Skin epidermis (tissue), 12 donors: ENCODE results near the gene ZNF587.
"Not testable (repeated sequence)": the region's sequence is repeated elsewhere in the genome, so short reads cannot be mapped to it uniquely, and the experiment has no call there.

Experiments used
- H3K27ac ChIP-seq, 21 experiments: fragments of 200-600 bp; sonication (generic) in 11 of 21; one replicate each; pipeline ENCODE4 v1.5.0; 2020; ENCODE audit warnings: mild to moderate bottlenecking in 3 of 21, inconsistent platforms in 2 of 21, moderate library complexity in 2 of 21
- H3K4me3 ChIP-seq, 7 experiments: fragments of 200-600 bp; sonication (generic) in 2 of 7; one replicate each; pipeline ENCODE4 v1.5.0; 2020; ENCODE audit warnings: inconsistent platforms in 2 of 7, mild to moderate bottlenecking in 2 of 7, moderate library complexity in 1 of 7

Gene ZNF587

DNA sequence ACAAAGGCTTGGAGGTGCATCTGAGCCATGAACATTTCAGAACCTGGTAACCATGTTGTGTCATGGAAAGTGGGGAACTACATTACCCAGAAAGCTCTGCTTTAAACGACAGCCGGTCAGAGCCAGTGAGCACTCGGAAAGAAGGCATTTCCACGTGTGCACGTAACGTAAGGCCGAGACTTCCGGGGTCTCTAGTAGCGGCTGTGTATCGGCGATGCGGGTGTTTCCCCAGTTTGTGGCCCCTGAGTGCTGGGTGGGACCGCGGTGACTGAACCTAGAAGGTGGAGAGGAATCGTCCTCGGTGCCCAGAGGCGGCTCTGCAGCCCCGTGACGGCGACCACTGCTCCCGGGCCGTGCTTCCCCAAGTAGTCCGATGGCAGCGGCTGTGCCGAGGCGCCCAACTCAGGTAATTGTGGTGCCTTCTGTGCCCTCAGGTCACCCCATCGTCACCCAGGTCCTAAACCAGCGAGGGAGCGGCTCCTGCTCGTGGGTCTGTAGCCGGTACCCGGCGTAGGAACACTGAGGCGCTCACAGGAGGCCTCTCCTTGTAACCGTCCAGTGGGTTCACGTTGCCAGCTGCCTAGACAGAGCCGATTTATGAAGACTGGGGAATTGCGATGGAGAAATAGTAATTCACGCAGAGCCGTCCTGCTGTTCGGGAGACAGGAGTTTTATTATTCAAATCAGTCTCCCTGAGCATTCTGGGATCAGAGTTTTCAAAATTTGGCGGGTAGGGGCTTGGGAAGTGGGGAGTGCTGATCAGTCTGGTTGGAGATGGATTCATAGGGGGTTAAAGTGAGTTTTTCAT lies at the start of gene ZNF587:
TSS of gene ZNF587 (plus strand) at position 194 of the 808 bp plus-strand sequence. CDS start at position 374, 180 bp downstream.
- Histone ChIP-seq H3K4me3 (peak within 1 kb of the TSS; percentile 63 to 79 (median 74)), H3K27ac (peak within 1 kb of the TSS in 20 of 21 experiments; percentile 59 to 93 (median 84))

DNA sequence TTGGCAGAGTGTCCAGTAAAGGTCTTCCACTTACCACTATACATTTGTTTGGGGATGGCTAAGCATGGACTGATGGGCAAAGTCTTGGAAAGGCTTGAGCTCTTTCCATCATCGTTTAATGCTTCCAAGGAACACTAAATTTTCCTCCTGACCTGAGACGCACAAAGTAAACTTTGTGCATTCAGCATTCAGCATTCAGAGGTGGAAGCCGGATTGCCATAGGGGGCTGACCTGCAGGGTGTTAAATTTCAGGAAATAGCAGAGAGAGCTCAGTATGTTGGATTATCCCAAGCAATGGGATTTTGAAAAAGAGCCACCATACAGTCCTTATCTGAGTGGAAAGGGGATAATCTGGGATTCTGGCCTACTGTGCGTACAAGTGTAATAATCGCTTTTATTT lies 49.0 kb upstream of the ZNF587 start:
- peak overlapping the region in 1 of 21 experiments; percentile 11 for H3K27ac ChIP-seq
- no peak overlapping the region for H3K4me3 ChIP-seq

DNA sequence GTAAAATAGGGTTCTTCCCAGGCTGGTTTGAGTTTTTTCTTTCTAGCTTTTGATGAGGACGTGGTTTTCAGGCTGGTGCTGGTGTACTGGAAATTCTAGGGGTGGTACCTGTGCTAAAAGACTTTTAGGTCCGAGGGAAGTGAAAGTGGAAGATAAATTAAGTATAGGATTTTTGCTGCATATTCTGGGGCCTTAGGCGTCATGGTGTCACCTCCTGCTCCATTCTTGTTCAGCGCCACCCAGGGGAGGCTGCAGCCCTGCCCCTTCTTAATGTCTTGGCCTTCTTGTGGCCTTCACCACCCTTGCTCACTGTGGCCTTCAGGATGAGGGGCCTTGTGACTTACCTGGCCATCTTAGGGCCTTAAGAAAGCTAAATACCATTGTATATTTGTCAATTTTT lies 47.4 kb upstream of the ZNF587 start:
- peak overlapping the region in 9 of 21 experiments; percentile 7 to 82 (median 29) for H3K27ac ChIP-seq
- no peak overlapping the region for H3K4me3 ChIP-seq

DNA sequence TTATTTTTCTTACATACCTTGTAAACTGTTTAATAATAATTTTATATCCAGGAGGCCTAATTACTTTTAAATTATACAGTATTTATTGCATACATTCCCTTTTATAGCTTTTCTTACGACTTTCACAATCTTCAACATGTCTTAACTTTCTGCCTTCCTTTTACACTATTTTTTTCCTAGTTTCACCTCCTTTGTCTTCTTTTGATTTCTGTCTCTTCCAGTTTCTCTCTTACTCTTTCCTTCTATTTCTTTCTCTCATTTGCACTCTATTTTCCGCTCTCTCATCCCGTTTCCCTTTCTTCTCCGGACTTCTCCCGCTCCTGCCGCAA lies 46.4 kb upstream of the ZNF587 start:
- peak overlapping the region in 20 of 21 experiments; percentile 34 to 96 (median 80) for H3K27ac ChIP-seq

GRCh38 chr19:57803594-57804325 lies 45.9 kb upstream of the ZNF587 start:
- Histone ChIP-seq H3K27ac (peak overlapping the region in 20 of 21 experiments; percentile 34 to 96 (median 80)), H3K4me3 (peak overlapping the region; percentile 26 to 48 (median 36))

More for the DNA sequence above, 46.4 kb upstream of the ZNF587 start:
- H3K4me3 ChIP-seq = peak overlapping the region; percentile 26 to 48 (median 36)

DNA sequence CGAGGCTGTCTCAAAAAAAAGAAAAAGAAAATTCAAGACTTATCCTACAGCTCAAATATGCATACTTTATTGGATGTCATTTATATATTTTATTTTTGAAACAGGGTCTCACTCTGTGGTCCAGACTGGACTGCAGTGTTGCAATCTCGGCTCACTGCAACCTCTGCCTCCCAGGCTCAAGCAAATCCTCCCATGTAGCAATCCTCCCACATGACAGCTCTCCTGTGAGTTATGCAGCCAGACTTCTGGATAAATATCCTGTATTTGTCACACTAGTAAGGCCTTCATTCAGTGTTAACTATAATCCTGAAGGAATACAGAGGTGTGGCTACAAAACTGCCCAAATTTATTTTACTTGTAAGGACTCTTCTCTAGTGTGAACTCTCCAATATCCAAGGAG lies 42.1 kb upstream of the ZNF587 start:
- H3K4me3 ChIP-seq = no peak overlapping the region
- H3K27ac ChIP-seq = no peak overlapping the region

DNA sequence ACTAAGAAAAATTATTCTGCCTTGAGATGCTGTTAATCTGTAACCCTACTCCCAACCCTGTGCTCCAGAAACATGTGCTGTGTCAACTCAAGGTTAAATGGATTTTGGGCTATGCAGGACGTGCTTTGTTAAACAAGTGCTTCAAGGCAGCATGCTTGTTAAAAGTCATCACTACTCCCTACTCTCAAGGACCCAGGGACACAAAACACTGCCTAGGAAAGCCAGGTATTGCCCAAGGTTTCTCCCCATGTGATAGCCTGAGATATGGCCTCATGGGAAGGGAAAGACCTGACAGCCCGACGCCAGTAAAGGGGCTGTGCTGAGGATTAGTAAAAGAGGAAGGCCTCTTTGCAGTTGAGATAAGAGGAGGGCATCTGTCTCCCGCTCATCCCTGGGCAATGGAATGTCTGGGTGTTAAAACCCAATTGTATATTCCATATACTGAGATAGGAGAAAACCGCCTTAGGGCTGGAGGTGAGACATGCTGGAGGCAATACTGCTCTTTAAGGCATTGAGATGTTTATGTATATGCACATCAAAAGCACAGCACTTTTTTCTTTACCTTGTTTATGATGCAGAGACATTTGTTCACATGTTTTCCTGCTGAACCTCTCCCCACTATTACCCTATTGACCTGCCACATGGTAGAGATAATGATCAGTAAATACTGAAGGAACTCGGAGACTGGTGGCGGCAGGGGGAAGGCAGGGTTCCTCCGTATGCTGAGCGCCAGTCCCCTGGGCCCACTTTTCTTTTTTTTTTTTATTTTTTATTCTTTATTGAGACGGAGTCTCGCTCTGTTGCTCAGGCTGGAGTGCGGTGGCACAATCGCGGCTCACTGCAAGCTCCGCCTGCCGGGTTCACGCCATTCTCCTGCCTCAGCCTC lies 39.0 kb upstream of the ZNF587 start:
- not testable (repeated sequence) for H3K4me3 ChIP-seq, H3K27ac ChIP-seq

DNA sequence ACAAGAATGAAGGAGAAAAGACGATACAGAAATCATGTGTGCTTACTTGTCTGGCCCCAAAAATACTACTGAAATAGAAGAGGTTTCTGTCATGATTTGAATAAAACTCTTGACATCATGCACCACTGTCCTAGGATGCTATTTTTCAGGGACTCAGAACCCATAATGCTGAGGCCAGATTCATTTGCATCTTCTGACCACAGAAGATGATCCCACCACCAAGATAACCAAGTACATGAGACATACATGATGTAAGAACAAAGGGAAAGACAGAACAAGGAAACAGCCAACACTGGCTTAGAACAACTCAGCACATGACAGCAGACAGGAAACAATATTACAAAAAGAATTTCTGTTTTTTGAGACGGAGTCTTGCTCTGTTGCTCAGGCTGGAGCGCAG lies 37.4 kb upstream of the ZNF587 start:
- Histone ChIP-seq H3K4me3 (no peak overlapping the region), H3K27ac (no peak overlapping the region)

- Histone ChIP-seq H3K4me3 (peak overlapping the region in 3 of 7 experiments; percentile 59 to 91 (median 88)), H3K27ac (peak overlapping the region in 3 of 21 experiments; percentile 84 to 90 (median 89))
Observed at GRCh38 chr19:57812975-57813820, 36.5 kb upstream of the ZNF587 start.

GRCh38 chr19:57813919-57814504 lies 35.6 kb upstream of the ZNF587 start:
- peak overlapping the region in 20 of 21 experiments; percentile 32 to 90 (median 82) for H3K27ac ChIP-seq
- H3K4me3 ChIP-seq = peak overlapping the region; percentile 59 to 91 (median 81)

GRCh38 chr19:57814505-57815246 lies 35.0 kb upstream of the ZNF587 start, which contains the start of gene ZNF552:
ZNF552 (minus strand) TSS chr19:57814913; CDS start chr19:57814743, 170 bp downstream.
- peak within 1 kb of the TSS; percentile 59 to 91 (median 81) for H3K4me3 ChIP-seq
- peak within 1 kb of the TSS; percentile 32 to 90 (median 82) for H3K27ac ChIP-seq

GRCh38 chr19:57815247-57816075 lies 34.2 kb upstream of the ZNF587 start:
- Histone ChIP-seq H3K4me3 (peak overlapping the region in 5 of 7 experiments; percentile 59 to 91 (median 81)), H3K27ac (peak overlapping the region in 14 of 21 experiments; percentile 66 to 89 (median 83))

DNA sequence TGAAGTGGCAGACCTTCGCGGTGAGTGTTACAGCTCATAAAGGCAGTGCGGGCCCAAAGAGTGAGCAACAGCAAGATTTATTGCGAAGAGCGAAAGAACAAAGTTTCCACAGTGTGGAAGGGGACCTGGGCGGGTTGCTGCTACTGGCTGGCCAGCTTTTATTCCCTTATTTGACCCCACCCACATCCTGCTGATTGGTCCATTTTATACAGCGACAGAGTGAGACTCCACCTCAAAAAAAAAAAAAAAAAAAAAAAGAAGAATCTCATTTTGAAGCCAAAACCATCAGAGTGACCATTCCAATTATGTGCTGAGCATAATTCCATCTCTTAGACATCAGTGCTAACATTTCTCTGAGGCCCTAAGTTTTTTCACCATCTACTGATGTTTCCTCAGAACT lies 33.0 kb upstream of the ZNF587 start:
- Histone ChIP-seq H3K27ac (no peak overlapping the region), H3K4me3 (no peak overlapping the region)

- Histone ChIP-seq H3K4me3 (no peak overlapping the region), H3K27ac (no peak overlapping the region)
Observed at GRCh38 chr19:57817976-57818375, 31.7 kb upstream of the ZNF587 start.

- Histone ChIP-seq H3K4me3 (no peak overlapping the region), H3K27ac (no peak overlapping the region)
Observed at GRCh38 chr19:57818378-57818777, 31.3 kb upstream of the ZNF587 start.

GRCh38 chr19:57819475-57820148 lies 30.0 kb upstream of the ZNF587 start:
- peak overlapping the region; percentile 72 to 92 (median 80) for H3K4me3 ChIP-seq
- H3K27ac ChIP-seq = peak overlapping the region; percentile 10 to 93 (median 83)
